ENCODE results near the gene NTN3. TPM values are rescaled to one million over a fixed set of nuclear protein-coding genes. Genes with fewer than 3 reads are reported as not detected.

NTN3 gene
- total and polyA plus RNA-seq, 2 of the 4 experiments (the other 2 are of a cell fraction), result 0.18 to 0.38 TPM

- Histone ChIP-seq H2AFZ (replicated peaks; ENCODE audit: low read length, poor library complexity) (peak overlapping the region; percentile 26), H4K91ac (ENCODE audit: insufficient read depth, low read depth, low read length) (no peak overlapping the region), H2BK20ac (ENCODE audit: low read depth, low read length) (no peak overlapping the region), H4K5ac (ENCODE audit: low read depth, low read length) (no peak overlapping the region), H3K4me3 (ENCODE audit: insufficient read depth, low read depth, low read length) (no peak overlapping the region), H2AK9ac (replicated peaks; ENCODE audit: low read depth, low read length, poor library complexity) (no peak overlapping the region), H3K79me1 (ENCODE audit: low read depth in 1 of 2, low read length in 2 of 2) (no peaks in the 10 kb centered on the region), H3K14ac (replicated peaks; ENCODE audit: low read depth, low read length) (no peak overlapping the region), H4K20me1 (ENCODE audit: insufficient read depth, low read length) (no peaks in the 10 kb centered on the region), H3K18ac (ENCODE audit: low read depth, low read length) (no peak overlapping the region), H3K23ac (ENCODE audit: low read depth, low read length) (no peak overlapping the region), H3K9me3 (ENCODE audit: control insufficient read depth, insufficient read depth, low read length) (no peaks in the 10 kb centered on the region), H3K27ac (ENCODE audit: insufficient read depth, low read length) (no peak overlapping the region), H3K56ac (ENCODE audit: extremely low read depth, insufficient read depth, low read length) (no peak overlapping the region), H4K8ac (ENCODE audit: low read depth in 2 of 2, low read length in 2 of 2) (no peak overlapping the region), H2BK5ac (ENCODE audit: low read depth, low read length, poor library complexity, severe bottlenecking) (no peak overlapping the region), H3K4ac (ENCODE audit: low read depth, low read length) (no peak overlapping the region), H3K9me1 (ENCODE audit: insufficient read depth, low read length) (peaks cover 6% of the 10 kb centered on the region), H3K36me3 (ENCODE audit: control insufficient read depth, insufficient read depth, low read length) (no peaks in the 10 kb centered on the region), H2AK5ac (ENCODE audit: low read depth, low read length) (no peak overlapping the region), H3K9ac (ENCODE audit: low read depth, low read length) (no peak overlapping the region), H3K27me3 (ENCODE audit: control insufficient read depth, insufficient read depth, low read length) (no peaks in the 10 kb centered on the region; the same call in 1 of the 2 replicates), H2BK15ac (ENCODE audit: low read depth, low read length) (no peak overlapping the region), H3K4me1 (ENCODE audit: control insufficient read depth, insufficient read depth, low read length) (no peaks in the 10 kb centered on the region), H3K4me2 (ENCODE audit: low read depth, low read length) (no peak overlapping the region), H2BK120ac (ENCODE audit: low read depth, low read length) (no peak overlapping the region)
- no CpG with 5 or more reads among the region's 7 CpGs for WGBS, 2 experiments (ENCODE audit: extremely low coverage in 2 of 2, insufficient read length in 1 of 2)
- intact Hi-C loops (cut with micrococcal nuclease) (no loop called here), in situ Hi-C loops (cut with MboI; ENCODE audit: low sequenced_read_pairs) (loop anchor here (10.0 kb wide), 1 partner anchor 147 kb away; no protein-coding TSS in a partner anchor), dilution Hi-C loops (cut with HindIII; ENCODE audit: low sequenced_read_pairs, unreplicated experiment) (no loop called here)
- DNase-seq, result no peak
- ATAC-seq (ENCODE audit: low read depth), result no peak
- ChIA-PET CTCF (interaction anchor here (1.3 kb wide), 1 partner anchor 60 kb away, joined by 3 read pairs; no protein-coding TSS in a partner anchor), POLR2A (ENCODE audit: unreplicated experiment) (no interaction called here)
- no peak for TF ChIP-seq POLR2A (IDR thresholded peaks at IDR 0.05; ENCODE audit: low read depth, low read length)
- TF ChIP-seq, protein P1, sequence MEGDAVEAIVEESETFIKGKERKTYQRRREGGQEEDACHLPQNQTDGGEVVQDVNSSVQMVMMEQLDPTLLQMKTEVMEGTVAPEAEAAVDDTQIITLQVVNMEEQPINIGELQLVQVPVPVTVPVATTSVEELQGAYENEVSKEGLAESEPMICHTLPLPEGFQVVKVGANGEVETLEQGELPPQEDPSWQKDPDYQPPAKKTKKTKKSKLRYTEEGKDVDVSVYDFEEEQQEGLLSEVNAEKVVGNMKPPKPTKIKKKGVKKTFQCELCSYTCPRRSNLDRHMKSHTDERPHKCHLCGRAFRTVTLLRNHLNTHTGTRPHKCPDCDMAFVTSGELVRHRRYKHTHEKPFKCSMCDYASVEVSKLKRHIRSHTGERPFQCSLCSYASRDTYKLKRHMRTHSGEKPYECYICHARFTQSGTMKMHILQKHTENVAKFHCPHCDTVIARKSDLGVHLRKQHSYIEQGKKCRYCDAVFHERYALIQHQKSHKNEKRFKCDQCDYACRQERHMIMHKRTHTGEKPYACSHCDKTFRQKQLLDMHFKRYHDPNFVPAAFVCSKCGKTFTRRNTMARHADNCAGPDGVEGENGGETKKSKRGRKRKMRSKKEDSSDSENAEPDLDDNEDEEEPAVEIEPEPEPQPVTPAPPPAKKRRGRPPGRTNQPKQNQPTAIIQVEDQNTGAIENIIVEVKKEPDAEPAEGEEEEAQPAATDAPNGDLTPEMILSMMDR (conservative IDR thresholded peaks at IDR 0.05; ENCODE audit: low read depth, low read length), result no peak
- no peak for TF ChIP-seq ELK1 (IDR thresholded peaks at IDR 0.05; ENCODE audit: borderline replicate concordance, low read depth, low read length)
- TF ChIP-seq RCOR1 (IDR thresholded peaks at IDR 0.05; ENCODE audit: insufficient replicate concordance, low read length), result no peak
- TF ChIP-seq CEBPB (IDR thresholded peaks at IDR 0.05; ENCODE audit: low read depth, low read length), result no peak
- TF ChIP-seq BHLHE40 (IDR thresholded peaks at IDR 0.05; ENCODE audit: low read depth, low read length), result no peak
- TF ChIP-seq CHD1 (IDR thresholded peaks at IDR 0.05; ENCODE audit: low read depth, low read length), result no peak
- no peak for TF ChIP-seq RAD21 (IDR thresholded peaks at IDR 0.05; ENCODE audit: low read length)
- no peak for TF ChIP-seq MXI1 (IDR thresholded peaks at IDR 0.05; ENCODE audit: borderline replicate concordance, low read depth, low read length)
- no peak for TF ChIP-seq RFX5 (IDR thresholded peaks at IDR 0.05; ENCODE audit: low read depth, low read length)
- no peak for TF ChIP-seq MAZ (IDR thresholded peaks at IDR 0.05; ENCODE audit: borderline replicate concordance, low read depth, low read length)
- TF ChIP-seq SMC3 (IDR thresholded peaks at IDR 0.05; ENCODE audit: low read depth, low read length), result no peak
- TF ChIP-seq, protein P2, sequence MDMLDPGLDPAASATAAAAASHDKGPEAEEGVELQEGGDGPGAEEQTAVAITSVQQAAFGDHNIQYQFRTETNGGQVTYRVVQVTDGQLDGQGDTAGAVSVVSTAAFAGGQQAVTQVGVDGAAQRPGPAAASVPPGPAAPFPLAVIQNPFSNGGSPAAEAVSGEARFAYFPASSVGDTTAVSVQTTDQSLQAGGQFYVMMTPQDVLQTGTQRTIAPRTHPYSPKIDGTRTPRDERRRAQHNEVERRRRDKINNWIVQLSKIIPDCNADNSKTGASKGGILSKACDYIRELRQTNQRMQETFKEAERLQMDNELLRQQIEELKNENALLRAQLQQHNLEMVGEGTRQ (IDR thresholded peaks at IDR 0.05; ENCODE audit: low read depth, low read length), result no peak
- no peak for TF ChIP-seq NFE2L2 (IDR thresholded peaks at IDR 0.05; ENCODE audit: low read depth, low read length)
- no peak for TF ChIP-seq FOS (IDR thresholded peaks at IDR 0.05; ENCODE audit: low read depth, low read length)
- TF ChIP-seq MAFK (IDR thresholded peaks at IDR 0.05; ENCODE audit: low read depth, low read length), result no peak
- BruUV-seq (replicated peaks), result no TSS peak
Measured at GRCh38 chr16:2422123-2422867, 48.8 kb upstream of the NTN3 start.

Data from IMR-90 (cell line).